A549 (cell line): ENCODE results near the gene LY6G5C.

ENCODE experiments used
- EP300 ChIP-seq, 2 experiments: fragments of >200 bp; sonication (Bioruptor Twin); formaldehyde crosslinking; IDR thresholded peaks; 2 replicates in 1 of 2; 3 replicates in 1 of 2; pipeline ENCODE4 v1.6.1; 2016 to 2017
- FOSB ChIP-seq: fragments of 250-450 bp; sonication (Bioruptor Pico); IDR thresholded peaks from 2 replicates; pipeline ENCODE4 v1.5.0; 2020; ENCODE audit warnings: mild to moderate bottlenecking, moderate library complexity
- HOXB5 ChIP-seq: fragments of 250-450 bp; sonication (Bioruptor Pico); IDR thresholded peaks from 2 replicates; pipeline ENCODE4 v1.5.0; 2020; ENCODE audit warnings: mild to moderate bottlenecking, moderate library complexity
- MAZ ChIP-seq: fragments of 150-350 bp; IDR thresholded peaks from 2 replicates; pipeline ENCODE4 v1.6.1; 2014; ENCODE audit warnings: antibody characterized with exemption, low read depth, low read length, borderline replicate concordance
- POLR2A ChIP-seq: IDR thresholded peaks from 2 replicates; pipeline ENCODE4 v1.6.1; 2012; ENCODE audit warnings: mild to moderate bottlenecking, low read length
- SMC3 ChIP-seq: fragments of >200 bp; sonication (Bioruptor Twin); formaldehyde crosslinking; IDR thresholded peaks from 3 replicates; pipeline ENCODE4 v1.6.1; 2018; ENCODE audit warnings: inconsistent platforms
- TF ChIP-seq, protein P1 (sequence below): IDR thresholded peaks from 2 replicates; pipeline ENCODE4 v1.6.1; 2012
- TF ChIP-seq, protein P2 (sequence below): fragments of >200 bp; sonication (Bioruptor Twin); formaldehyde crosslinking; IDR thresholded peaks from 3 replicates; pipeline ENCODE4 v1.5.1; 2016
- TF ChIP-seq, protein P3 (sequence below): fragments of 200-600 bp; sonication (generic); IDR thresholded peaks from 2 replicates; pipeline ENCODE4 v1.6.1; 2016; ENCODE audit warnings: antibody characterized with exemption, mild to moderate bottlenecking, moderate library complexity
- TF ChIP-seq, protein P4 (sequence below): fragments of 150-350 bp; IDR thresholded peaks from 2 replicates; pipeline ENCODE4 v1.6.1; 2014; ENCODE audit warnings: low read depth, mild to moderate bottlenecking, low read length

DNA sequence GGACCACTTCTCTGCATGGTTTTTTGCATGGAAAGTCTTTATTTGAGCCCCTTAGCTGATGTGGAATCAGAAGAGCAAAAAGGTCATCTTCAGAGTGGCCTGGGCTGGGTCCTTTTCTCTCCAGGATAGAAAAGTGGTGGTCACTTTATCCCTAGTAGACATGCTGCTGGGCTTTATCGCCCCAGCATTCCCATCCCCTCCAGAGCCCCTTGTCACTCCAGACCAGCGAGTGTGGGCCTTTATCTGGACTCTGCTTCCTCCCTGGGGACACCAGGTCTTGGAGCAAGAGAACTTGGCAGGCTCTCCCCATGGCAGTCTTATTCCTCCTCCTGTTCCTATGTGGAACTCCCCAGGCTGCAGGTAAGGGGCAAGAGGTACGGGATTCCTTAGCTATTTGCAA lies 25.7 kb upstream of the LY6G5C start, which contains the start of gene LY6G6F:
- TF ChIP-seq, protein P1, sequence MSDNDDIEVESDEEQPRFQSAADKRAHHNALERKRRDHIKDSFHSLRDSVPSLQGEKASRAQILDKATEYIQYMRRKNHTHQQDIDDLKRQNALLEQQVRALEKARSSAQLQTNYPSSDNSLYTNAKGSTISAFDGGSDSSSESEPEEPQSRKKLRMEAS, result no peak
- TF ChIP-seq SMC3 (no peak), FOSB (no peak), MAZ (no peak), POLR2A (no peak), EP300 (IDR thresholded peaks at IDR 0.05) (no peak), HOXB5 (no peak)
- TF ChIP-seq, protein P2, sequence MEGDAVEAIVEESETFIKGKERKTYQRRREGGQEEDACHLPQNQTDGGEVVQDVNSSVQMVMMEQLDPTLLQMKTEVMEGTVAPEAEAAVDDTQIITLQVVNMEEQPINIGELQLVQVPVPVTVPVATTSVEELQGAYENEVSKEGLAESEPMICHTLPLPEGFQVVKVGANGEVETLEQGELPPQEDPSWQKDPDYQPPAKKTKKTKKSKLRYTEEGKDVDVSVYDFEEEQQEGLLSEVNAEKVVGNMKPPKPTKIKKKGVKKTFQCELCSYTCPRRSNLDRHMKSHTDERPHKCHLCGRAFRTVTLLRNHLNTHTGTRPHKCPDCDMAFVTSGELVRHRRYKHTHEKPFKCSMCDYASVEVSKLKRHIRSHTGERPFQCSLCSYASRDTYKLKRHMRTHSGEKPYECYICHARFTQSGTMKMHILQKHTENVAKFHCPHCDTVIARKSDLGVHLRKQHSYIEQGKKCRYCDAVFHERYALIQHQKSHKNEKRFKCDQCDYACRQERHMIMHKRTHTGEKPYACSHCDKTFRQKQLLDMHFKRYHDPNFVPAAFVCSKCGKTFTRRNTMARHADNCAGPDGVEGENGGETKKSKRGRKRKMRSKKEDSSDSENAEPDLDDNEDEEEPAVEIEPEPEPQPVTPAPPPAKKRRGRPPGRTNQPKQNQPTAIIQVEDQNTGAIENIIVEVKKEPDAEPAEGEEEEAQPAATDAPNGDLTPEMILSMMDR, result no peak
- TF ChIP-seq, protein P3, sequence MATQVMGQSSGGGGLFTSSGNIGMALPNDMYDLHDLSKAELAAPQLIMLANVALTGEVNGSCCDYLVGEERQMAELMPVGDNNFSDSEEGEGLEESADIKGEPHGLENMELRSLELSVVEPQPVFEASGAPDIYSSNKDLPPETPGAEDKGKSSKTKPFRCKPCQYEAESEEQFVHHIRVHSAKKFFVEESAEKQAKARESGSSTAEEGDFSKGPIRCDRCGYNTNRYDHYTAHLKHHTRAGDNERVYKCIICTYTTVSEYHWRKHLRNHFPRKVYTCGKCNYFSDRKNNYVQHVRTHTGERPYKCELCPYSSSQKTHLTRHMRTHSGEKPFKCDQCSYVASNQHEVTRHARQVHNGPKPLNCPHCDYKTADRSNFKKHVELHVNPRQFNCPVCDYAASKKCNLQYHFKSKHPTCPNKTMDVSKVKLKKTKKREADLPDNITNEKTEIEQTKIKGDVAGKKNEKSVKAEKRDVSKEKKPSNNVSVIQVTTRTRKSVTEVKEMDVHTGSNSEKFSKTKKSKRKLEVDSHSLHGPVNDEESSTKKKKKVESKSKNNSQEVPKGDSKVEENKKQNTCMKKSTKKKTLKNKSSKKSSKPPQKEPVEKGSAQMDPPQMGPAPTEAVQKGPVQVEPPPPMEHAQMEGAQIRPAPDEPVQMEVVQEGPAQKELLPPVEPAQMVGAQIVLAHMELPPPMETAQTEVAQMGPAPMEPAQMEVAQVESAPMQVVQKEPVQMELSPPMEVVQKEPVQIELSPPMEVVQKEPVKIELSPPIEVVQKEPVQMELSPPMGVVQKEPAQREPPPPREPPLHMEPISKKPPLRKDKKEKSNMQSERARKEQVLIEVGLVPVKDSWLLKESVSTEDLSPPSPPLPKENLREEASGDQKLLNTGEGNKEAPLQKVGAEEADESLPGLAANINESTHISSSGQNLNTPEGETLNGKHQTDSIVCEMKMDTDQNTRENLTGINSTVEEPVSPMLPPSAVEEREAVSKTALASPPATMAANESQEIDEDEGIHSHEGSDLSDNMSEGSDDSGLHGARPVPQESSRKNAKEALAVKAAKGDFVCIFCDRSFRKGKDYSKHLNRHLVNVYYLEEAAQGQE, result no peak
- TF ChIP-seq, protein P4, sequence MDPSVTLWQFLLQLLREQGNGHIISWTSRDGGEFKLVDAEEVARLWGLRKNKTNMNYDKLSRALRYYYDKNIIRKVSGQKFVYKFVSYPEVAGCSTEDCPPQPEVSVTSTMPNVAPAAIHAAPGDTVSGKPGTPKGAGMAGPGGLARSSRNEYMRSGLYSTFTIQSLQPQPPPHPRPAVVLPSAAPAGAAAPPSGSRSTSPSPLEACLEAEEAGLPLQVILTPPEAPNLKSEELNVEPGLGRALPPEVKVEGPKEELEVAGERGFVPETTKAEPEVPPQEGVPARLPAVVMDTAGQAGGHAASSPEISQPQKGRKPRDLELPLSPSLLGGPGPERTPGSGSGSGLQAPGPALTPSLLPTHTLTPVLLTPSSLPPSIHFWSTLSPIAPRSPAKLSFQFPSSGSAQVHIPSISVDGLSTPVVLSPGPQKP, result no peak
